HG03064 (cell line): ENCODE results near the gene MPC1.

Experiments used
- ATAC-seq: cut with Tn5 transposase; IDR thresholded peaks from one replicate; pipeline ENCODE4 v1.9.1; 2021; ENCODE audit warnings: low read depth; ENCODE audit not compliant: unreplicated experiment

The MPC1 gene

GRCh38 chr6:166325383-166326042, 57.2 kb downstream of the MPC1 start:
- ATAC-seq = peak; percentile 88

- ATAC-seq = no peak
These were observed 59.3 kb downstream of the MPC1 start for GRCh38 chr6:166323395-166323794.

- no peak for ATAC-seq
These were observed 63.8 kb downstream of the MPC1 start for GRCh38 chr6:166318649-166319600.

- no peak for ATAC-seq
These were observed 64.5 kb downstream of the MPC1 start for GRCh38 chr6:166318227-166318626.

GRCh38 chr6:166317261-166318212, 65.2 kb downstream of the MPC1 start:
- ATAC-seq = no peak

GRCh38 chr6:166315436-166315835, 67.3 kb downstream of the MPC1 start:
- no peak for ATAC-seq
